Kidney capillary endothelial cell (primary cell): ENCODE results near the gene DAPK1.

Experiments
- DNase-seq: peaks from one replicate; pipeline ENCODE4 v3.0.0-alpha.2; 2018; ENCODE audit warnings: low spot score

DAPK1 gene

DNA sequence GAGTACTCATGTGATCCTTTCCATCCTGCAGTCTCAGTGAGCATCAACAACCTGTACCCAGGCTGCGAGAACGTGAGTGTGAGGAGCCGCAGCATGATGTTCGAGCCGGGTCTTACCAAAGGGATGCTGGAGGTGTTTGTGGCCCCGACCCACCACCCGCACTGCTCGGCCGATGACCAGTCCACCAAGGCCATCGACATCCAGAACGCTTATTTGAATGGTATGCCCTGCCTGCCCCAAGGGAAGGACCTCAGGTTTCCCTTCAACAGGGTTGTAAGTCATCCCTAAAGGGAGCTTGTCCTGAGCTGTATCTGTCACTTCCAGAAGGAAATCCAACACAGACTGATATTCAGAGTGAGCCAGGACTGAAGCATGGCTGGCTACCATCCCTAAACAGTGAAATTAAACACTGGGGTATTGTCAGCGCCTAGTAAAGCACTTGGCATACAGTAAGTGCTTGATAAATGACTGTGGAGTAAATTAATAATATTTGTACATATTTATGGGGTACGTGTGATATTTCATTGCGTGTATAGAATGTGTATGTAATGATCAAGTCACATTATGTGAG, 188.9 kb downstream of the DAPK1 start:
- no peak for DNase-seq

DNA sequence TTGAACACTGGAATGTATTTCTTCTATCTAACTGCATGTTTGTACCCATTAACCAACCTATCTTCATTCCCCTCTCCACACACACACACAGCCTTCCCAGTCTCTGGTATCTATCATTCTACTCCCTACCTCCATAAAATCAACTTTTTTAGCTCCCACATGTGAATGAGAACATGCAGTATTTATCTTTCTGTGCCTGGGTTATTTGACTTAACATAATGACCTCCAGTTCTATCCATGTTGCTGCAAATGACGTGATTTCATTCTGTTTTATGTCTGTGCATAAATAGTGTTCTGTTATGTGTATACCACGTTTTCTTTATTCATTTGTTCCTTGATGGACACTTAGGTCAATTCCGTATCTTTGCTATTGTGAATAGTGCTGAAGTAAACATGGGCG, 189.5 kb downstream of the DAPK1 start:
- DNase-seq, result no peak

DNA sequence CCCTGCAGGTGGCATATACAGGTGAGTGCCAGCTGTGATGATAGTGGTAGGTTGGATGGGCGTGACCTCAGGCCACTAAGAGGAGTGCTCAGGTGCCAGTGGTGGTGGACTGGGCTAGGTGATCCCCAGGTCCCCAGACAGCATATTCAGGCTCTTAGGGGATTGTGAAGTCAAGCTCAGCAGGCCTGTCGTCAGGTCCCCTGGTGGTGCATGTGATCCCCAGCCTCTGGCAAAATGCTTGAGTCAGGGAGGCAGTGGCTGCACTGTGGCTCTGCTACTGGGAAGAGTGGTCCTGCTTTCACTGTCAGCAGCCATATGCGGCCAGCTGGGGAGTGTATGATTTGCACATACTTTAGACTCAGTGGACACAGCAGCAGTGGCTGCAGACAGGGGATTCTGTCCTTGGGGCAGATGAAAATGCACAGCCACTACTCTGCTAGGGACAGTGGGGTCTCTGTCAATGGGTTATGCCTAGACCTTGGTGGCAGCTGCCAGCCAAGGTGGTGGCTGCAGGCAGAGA, 196.6 kb downstream of the DAPK1 start:
- no peak for DNase-seq

DNA sequence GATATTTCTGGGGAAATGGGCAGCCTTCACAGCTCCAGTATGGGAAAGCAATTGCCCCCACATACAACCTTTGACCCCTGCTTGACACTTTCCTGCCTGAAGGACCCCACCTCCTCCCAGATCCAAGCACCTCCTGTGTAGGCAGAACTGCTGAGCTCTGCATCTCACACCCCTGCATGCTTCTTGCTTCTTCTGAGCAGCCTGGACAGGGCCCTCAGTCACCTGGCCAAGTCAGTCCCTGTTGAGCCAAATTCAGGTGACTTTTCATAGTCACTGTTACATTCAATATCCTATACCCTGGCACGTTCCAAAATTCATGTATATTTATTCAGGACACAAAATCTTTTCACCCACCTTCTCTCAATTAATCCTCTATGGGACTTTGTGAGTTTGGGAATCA, 197.9 kb downstream of the DAPK1 start:
- no peak for DNase-seq

DNA sequence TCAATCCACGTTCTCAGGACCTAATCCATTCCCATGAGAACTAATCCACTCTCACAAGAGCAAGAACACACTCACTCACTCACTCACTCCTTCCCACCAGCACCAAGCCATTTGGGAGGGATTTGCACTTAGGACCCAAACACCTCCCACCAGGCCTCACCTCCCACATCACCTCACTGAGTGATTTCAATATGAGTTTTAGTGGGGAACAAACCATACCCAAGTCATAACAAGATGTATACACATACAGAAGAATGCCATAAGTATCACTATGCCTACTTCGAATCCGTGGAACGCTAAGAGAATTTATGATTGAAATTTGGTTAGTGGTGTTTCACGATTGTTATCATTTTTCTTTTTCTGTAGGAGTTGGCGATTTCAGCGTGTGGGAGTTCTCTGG, 199.0 kb downstream of the DAPK1 start:
- no peak for DNase-seq

DNA sequence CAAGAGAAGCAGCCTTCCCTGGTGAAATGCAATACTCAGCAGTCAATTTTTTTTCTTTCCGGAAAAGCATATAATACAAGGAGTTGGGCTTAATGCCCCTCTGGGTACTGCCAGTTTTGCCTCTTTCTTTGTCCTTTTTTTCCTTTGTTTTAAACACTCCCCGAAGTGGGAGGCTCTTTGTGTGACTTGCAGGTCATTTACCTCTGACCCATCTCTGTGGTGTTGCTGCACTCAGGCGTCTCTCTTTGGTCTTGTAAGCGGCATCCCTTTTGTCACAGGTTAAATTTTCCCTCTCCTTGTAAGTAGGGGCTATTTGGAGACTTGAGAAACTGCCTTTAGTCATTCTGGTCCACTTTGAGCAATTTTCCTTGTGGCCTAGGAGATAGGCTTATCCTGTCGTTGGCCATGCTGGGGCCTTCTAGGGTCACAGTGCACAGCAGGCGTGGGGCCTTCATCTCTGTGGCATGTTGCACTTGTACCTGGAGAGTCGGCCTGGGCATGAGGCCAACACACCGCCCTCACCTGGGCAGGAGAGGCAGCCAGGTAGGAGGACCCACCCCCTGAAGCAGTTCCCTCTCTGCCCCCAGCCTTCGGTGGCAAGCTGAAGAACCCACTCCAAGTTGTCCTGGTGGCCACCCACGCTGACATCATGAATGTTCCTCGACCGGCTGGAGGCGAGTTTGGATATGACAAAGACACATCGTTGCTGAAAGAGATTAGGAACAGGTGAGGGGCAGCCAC, 200.6 kb downstream of the DAPK1 start:
- no peak for DNase-seq

DNA sequence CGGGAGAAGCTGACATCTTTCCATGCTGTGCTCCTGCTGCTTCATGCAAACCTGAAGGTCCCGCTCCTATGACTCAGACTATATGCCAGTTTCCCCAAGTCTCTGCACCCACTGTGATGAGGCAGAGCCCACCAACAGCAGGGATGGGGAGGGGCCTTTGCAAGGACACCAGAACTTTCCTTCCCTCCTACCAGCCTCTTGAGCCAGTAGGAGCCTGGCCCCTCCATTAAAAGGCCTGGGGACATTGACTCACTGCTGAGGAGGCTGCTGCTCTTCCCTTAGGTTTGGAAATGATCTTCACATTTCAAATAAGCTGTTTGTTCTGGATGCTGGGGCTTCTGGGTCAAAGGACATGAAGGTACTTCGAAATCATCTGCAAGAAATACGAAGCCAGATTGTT, 202.2 kb downstream of the DAPK1 start:
- DNase-seq, result no peak

DNA sequence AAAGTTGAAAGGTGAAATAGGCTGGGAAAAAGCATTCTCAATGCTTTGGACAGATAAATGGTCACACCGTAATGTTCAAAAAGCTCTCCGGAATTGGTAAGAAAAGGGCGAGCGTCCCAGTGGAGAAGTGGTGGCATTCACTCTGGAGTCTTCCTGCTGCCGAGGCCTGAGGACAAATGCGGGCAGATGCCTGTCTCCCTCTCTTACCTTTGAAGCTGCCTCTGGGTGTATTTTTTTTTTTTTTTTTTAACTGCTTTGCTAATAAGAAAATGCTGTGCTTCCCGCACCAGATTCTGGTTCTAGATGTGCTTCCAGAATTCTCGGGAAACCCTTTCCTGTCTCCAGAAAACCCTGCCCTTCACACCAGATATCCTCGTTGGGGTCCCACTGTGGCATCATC, 203.8 kb downstream of the DAPK1 start:
- DNase-seq, result no peak

DNA sequence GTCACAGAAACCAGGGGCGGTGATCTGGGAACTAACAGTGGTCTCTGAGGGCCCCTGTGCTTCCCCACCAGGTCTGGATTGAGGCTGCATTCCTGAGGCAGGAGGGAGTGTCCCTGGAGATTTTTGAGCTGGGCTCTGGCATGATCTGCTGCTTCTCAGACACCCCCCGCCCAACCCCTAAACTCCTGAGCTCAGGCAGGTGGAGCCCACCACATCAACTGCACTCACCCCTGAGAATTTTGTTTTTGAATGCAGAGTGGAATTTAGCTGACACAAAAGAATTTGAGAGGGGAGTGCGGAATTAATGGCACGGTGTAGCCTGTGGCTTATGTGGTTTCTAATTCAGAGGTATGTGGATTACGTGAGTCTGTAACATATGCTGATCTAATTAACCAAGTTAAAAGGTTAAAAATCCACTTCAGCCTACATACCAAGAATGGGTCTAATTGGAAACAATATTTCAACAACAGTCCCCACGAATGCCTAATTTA, 204.3 kb downstream of the DAPK1 start:
- DNase-seq, result no peak

DNA sequence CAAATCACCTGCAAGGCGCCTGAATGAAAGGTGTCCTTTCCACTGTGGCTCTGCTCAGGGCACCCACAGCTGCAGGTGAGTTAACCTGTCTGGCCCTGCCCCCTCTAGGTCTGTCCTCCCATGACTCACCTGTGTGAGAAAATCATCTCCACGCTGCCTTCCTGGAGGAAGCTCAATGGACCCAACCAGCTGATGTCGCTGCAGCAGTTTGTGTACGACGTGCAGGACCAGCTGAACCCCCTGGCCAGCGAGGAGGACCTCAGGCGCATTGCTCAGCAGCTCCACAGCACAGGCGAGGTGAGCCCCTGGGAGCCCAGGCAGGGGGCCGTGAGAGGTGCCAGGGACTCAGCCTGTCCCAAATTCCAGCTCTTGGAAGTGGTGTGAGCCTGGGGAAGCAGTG, 205.3 kb downstream of the DAPK1 start:
- DNase-seq, result no peak

DNA sequence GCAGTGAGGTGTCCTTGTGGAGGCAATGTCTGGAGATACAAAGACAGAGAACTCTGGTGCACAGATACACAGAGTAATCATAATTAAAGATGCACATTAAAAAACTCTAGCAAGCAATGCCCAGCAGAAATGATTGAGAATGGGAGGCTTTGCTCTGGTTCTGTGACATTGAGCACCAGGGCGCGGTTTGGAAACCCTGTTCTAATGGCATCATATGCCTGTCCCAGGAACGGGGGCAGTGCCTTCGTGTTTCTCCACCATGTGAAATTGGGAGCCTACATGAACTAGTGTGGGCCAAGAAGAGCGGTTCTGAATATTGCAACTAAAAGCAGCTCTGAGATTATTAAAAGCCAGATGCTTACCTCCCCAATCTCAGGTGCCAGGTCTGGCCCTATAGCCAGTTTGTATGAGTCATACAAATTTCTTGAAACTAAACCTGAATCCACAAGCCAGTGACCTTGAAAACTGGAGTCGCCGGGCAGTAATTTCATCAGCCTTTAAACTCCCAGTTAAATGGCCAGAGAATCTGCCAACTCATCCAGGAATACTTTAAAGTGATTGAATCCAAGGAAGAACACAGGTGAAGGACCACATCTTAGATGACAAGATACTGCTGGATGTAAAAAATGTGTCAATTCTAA, 206.1 kb downstream of the DAPK1 start:
- DNase-seq, result no peak

DNA sequence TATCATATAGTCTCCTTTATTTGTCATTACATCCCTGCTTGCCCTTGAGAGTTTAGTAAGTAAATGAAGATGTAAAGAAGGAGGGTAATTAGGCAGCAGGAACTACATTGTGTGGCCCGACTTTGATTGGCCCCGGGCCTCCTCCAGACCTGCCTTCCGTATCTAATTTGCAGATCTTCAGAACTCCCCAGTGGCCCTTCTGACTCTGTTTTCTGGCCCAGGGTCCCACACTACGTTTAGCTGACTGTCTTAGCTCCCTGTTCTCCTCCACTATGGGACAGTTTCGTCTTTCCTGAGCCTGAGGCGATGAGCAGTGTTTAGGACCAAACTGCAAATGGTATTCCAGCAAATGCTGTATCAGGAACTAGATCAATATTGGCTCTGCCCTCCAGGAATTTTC, 206.7 kb downstream of the DAPK1 start:
- no peak for DNase-seq

DNA sequence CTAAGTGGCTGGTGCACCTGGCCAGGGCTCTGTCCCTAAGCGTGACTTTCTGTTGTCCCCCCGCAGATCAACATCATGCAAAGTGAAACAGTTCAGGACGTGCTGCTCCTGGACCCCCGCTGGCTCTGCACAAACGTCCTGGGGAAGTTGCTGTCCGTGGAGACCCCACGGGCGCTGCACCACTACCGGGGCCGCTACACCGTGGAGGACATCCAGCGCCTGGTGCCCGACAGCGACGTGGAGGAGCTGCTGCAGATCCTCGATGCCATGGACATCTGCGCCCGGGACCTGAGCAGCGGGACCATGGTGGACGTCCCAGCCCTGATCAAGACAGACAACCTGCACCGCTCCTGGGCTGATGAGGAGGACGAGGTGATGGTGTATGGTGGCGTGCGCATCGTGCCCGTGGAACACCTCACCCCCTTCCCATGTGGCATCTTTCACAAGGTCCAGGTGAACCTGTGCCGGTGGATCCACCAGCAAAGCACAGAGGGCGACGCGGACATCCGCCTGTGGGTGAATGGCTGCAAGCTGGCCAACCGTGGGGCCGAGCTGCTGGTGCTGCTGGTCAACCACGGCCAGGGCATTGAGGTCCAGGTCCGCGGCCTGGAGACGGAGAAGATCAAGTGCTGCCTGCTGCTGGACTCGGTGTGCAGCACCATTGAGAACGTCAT, 208.5 kb downstream of the DAPK1 start:
- DNase-seq, result no peak

DNA sequence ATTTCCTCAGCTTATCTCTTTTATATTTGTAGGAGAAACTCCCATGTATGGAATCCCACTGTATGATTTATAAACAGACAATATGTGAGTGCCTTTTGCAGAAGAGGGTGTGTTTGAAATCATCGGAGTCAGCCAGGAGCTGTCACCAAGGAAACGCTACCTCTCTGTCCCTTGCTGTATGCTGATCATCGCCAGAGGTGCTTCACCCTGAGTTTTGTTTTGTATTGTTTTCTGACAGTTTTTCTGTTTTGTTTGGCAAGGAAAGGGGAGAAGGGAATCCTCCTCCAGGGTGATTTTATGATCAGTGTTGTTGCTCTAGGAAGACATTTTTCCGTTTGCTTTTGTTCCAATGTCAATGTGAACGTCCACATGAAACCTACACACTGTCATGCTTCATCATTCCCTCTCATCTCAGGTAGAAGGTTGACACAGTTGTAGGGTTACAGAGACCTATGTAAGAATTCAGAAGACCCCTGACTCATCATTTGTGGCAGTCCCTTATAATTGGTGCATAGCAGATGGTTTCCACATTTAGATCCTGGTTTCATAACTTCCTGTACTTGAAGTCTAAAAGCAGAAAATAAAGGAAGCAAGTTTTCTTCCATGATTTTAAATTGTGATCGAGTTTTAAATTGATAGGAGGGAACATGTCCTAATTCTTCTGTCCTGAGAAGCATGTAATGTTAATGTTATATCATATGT, 210.3 kb downstream of the DAPK1 start:
- DNase-seq, result no peak

DNA sequence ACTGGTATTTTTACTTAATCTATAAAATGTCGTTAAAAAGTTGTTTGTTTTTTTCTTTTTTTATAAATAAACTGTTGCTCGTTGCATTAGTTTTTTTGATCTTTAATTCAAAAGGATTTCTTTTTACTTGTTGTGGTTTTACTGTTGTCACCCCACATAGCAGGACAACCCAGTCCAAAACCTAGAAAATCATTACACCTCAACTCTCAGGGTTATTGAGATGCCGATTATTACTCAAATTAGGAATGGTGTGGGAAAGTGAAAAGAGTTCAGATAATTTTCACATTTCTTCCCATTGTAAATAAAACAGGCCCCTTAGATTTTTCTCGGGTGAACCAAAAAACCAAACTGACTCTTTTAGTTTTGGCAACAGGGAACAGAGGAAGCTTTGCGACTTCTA, 210.9 kb downstream of the DAPK1 start:
- no peak for DNase-seq

DNA sequence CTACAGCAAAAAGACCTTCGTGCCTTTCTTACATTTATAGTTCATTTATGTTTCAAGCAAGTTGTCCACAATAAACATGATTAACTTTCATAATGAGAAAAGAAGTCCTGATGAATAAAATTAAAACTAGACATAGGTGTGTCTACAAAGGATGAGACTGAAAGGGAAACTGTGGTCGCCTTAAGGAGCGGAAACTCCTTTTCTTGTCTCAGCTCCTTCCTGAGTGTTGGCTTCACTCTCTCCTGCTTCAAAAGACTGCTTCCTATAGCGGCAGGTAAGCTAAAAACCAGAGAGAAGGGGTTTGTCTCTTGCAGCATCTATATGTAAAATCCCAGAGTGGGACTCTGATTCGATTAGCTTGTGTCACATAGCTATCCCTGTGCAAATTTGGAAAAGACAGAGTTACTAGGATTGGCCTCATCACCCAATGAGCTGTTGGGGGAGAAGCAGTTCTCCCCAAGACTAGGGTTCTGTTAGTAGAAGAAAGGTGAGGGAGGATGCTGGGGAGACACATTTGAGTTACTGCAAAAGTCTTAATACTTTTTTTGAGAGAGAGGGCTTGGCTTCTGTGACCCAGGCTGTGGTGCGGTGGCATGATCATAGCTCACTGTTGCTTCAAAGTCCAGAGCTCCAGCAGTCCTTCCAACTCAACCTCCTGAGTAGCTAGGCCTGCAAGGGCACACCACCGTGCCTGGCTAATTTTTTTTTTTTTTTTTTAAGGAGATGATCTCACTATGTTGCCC, 211.5 kb downstream of the DAPK1 start:
- no peak for DNase-seq

DNA sequence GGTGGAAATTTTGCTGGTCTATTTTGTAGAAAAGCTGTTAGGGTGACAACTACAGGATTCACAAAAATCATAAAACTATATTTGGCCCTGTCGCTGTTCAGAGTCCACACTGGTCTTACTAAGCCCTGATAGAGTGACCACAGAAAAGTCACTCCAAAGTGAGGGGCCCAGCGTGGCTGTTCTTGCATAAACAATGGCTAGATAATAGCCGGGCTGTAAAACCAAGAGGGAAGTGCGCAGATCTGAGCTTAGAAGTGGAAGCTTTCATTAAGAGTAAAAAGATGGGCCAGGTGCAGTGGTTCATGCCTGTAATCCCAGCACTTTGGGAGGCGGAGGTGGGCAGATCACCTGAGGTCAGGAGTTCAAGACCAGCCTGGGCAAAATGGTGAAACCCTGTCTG, 212.8 kb downstream of the DAPK1 start:
- no peak for DNase-seq

DNA sequence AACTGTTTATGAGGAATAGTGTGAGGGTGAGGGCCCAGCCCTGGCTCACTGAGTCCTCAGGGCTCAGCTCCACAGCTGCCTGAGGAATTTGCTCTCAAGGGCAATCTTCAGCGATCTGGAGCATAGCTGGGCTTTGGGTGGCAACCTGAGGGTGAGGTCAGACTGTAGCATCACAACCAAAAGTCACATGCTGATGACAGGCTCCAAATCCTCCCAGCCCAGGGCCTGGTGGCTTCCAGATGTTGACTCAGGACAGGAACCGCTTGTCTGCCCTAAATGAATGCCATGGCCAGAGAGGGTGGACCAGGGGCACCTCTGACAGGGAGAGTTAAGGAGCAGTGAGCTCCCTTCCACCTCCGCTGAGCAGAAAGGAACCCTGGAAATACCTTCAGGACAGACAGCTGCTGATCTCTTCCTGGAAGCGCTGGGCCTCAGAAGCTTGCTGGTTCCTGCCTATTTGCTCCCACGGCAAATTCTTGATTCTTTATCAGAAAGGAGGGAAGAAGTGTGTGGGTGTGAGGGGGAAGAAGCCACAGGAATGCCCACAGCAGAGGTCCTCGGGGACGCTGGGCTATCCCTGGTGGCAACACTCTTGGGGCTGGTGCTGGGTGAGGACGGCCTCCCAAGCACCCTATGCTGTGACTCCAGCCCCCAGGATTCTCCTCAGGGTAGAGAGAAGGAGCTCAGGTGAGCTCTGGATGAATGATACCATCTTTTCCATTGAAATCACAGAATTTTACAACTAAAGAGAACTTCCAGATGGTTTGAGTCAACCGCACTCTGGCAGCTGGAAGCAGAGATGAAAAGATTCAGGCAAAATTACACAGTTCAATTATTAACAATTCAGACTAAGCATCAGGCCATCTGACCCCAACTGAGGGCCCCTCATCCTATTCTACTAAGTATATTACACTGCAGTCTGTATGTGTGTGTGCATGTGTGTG, 214.5 kb downstream of the DAPK1 start:
- DNase-seq, result peak; percentile 40

DNA sequence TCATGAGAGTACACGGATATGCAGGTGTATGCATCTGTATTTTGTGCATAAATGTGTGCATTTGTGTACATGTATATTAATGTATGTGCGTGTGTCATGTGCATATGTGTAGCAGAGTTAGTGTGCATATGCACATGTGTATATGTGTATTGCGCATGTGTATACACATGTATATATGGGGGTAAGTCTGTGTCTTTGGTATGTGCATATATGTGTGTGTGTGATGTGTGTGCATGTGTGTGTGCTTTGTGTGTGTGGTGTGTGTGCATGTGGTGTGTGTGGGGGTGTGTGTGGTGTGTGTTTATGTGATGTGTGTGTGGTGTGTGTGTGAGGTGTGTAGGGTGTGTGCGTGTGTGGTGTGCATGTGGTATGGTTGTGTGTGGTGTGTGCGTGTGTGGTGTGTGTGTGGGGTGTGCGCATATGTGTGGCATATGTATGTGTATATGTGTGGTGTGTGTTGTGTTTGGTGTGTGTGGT, 215.2 kb downstream of the DAPK1 start:
- no peak for DNase-seq
